Ishikawa (cell line): ENCODE results near the gene MPDZ.

Experiments used
- CEBPB ChIP-seq: IDR thresholded peaks from 2 replicates; pipeline ENCODE4 v1.6.1; 2012
- CREB1 ChIP-seq: IDR thresholded peaks from 2 replicates; pipeline ENCODE4 v1.6.1; 2012; ENCODE audit warnings: low read depth
- FOXM1 ChIP-seq: IDR thresholded peaks from 2 replicates; pipeline ENCODE4 v1.6.1; 2012; ENCODE audit warnings: low read depth, borderline replicate concordance
- NFIC ChIP-seq: IDR thresholded peaks from 2 replicates; pipeline ENCODE4 v1.6.1; 2012
- ZBTB7A ChIP-seq: IDR thresholded peaks from 2 replicates; pipeline ENCODE4 v1.6.1; 2012; ENCODE audit warnings: low read depth
- TF ChIP-seq, protein P1 (sequence below): IDR thresholded peaks from 2 replicates; pipeline ENCODE4 v1.6.1; 2012

DNA sequence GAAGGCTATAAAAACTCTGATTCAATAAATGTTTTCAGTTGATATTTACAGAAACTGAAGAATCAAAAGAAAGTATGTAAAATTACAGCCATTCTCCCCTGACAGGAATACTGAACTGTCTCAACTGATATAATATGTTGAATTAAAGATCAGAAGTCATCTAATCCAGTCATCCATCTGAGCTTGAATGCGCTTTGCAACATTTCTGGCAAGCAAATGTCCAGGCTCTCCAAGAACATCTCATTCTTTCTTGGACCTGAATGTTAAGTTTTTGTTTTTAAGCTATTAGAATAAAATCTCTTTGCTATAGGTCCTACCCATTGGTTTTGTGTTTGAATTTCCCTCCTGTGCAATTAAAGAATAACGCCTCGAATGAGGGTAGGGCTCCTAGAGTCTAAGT, 120.5 kb downstream of the MPDZ start:
- TF ChIP-seq CREB1 (no peak), CEBPB (no peak), ZBTB7A (no peak), FOXM1 (no peak), NFIC (no peak)
- TF ChIP-seq, protein P1, sequence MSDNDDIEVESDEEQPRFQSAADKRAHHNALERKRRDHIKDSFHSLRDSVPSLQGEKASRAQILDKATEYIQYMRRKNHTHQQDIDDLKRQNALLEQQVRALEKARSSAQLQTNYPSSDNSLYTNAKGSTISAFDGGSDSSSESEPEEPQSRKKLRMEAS: no peak
